Sigmoid colon (tissue), 7 donors: ENCODE results near the gene GANAB. TPM values are rescaled to one million over a fixed set of nuclear protein-coding genes. Genes with fewer than 3 reads are reported as not detected.
"Not testable (repeated sequence)": the region's sequence is repeated elsewhere in the genome, so short reads cannot be mapped to it uniquely, and the experiment has no call there.

Experiments
- DNase-seq: peaks from one replicate; pipeline ENCODE4 v3.0.0-alpha.2; 2019
- H3K27ac ChIP-seq, 4 donors: fragments of 200-600 bp; sonication (generic); one replicate each; pipeline ENCODE4 v1.5.1; 2016 to 2019; ENCODE audit warnings: mild to moderate bottlenecking in 1 of 4
- H3K27me3 ChIP-seq, 3 donors: fragments of 200-600 bp; sonication (generic); one replicate each; pipeline ENCODE4 v1.5.1; 2019; ENCODE audit warnings: mild to moderate bottlenecking in 1 of 3
- H3K36me3 ChIP-seq, 4 donors: fragments of 200-600 bp; sonication (generic); one replicate each; pipeline ENCODE4 v1.5.1; 2016 to 2019
- H3K4me1 ChIP-seq, 4 donors: fragments of 200-600 bp; sonication (generic); one replicate each; pipeline ENCODE4 v1.5.1; 2017 to 2019
- H3K4me3 ChIP-seq, 4 donors: fragments of 200-600 bp; sonication (generic); one replicate each; pipeline ENCODE4 v1.5.1; 2017 to 2019; ENCODE audit warnings: mild to moderate bottlenecking in 2 of 4, moderate library complexity in 1 of 4
- H3K9me3 ChIP-seq, 4 donors: fragments of 200-600 bp in 3 of 4; sonication (generic) in 3 of 4; one replicate each; pipeline versions ENCODE4 v1.5.1 to v1.6.1; 2013 to 2019
- CTCF ChIP-seq, 4 experiments: fragments of 450-650 bp in 3 of 4; fragments of 200-600 bp in 1 of 4; IDR thresholded peaks; one replicate each; pipeline ENCODE4 v1.5.1; 2016 to 2019; ENCODE audit warnings: antibody characterized with exemption in 4 of 4, mild to moderate bottlenecking in 3 of 4, moderate library complexity in 2 of 4
- EP300 ChIP-seq, 4 donors: sonication (generic); formaldehyde crosslinking; IDR thresholded peaks; one replicate each; pipeline ENCODE4 v1.6.1; 2017; ENCODE audit warnings: antibody characterized with exemption in 4 of 4
- POLR2A ChIP-seq, 2 donors: fragments of 450-650 bp; IDR thresholded peaks; one replicate each; pipeline ENCODE4 v1.6.1; 2016; ENCODE audit warnings: antibody characterized with exemption in 2 of 2, mild to moderate bottlenecking in 2 of 2, moderate library complexity in 2 of 2
- POLR2AphosphoS5 ChIP-seq, 4 donors: sonication (generic); formaldehyde crosslinking; IDR thresholded peaks; one replicate each; pipeline ENCODE4 v1.6.1; 2017; ENCODE audit warnings: antibody characterized with exemption in 4 of 4
- WGBS, 2 donors: extraction: QIAGEN DNeasy Blood & Tissue Kit; methylation state at CpG; one replicate each; pipeline ENCODE4 v1.1.7; 2013; 5-methylcytosine and 5-hydroxymethylcytosine counted together
- intact Hi-C: fragments of 100-400 bp; cut with DNase I; formaldehyde crosslinking; loops from one replicate; pipeline ENCODE4 v1.15.1; 2023
- polyA plus RNA-seq, 3 donors: library from polyadenylated mRNA; stranded (reverse); fragments of 200-250 nt; gene quantifications; one replicate each; pipeline ENCODE4 v1.2.3, GENCODE V29; 2013
- total RNA-seq, 4 donors: library from RNA; depleted of rRNA; stranded (reverse); fragments of >200 nt; gene quantifications; one replicate each; pipeline ENCODE4 v1.1.0, GENCODE V29; 2016
- donor health status: healthy with polysubstance abuse.
- donor health status: Bipolar disorder and iron deficiency.
- donor health status: healthy.

Gene GANAB
- total and polyA plus RNA-seq, 7 donors, result 12.6 to 163 (median 74.7) TPM

- DNase-seq, result no peak
- Histone ChIP-seq H3K9me3 (no peaks in the 10 kb centered on the region), H3K36me3 (peaks cover 21 to 56% (median 47%) of the 10 kb centered on the region in 4 donors), H3K27ac (peak overlapping the region; percentile 91 to 97 (median 97)), H3K27me3 (no peaks in the 10 kb centered on the region), H3K4me1 (peaks cover 0 to 33% (median 28%) of the 10 kb centered on the region in 4 donors), H3K4me3 (peak overlapping the region; percentile 57 to 83 (median 71))
- TF ChIP-seq CTCF (IDR thresholded peaks at IDR 0.05) (no peak), POLR2AphosphoS5 (IDR thresholded peaks at IDR 0.05) (no peak), POLR2A (IDR thresholded peaks at IDR 0.05) (no peak), EP300 (IDR thresholded peaks at IDR 0.05) (no peak)
- intact Hi-C loops, result no loop called here
- WGBS, 2 donors, result 15 to 16% methylated on average over 17 of the region's 17 CpGs
Observed at GRCh38 chr11:62592146-62592815, 54.1 kb downstream of the GANAB start.

GRCh38 chr11:62591448-62592145 is 54.8 kb downstream of the GANAB start, which contains the start of gene TUT1:
TUT1 (minus strand) TSS chr11:62591523; CDS start chr11:62591485, 38 bp downstream.
- H3K9me3 ChIP-seq, result no peaks in the 10 kb centered on the region
- DNase-seq, result peak; percentile 99
- peaks cover 16 to 56% (median 42%) of the 10 kb centered on the region in 4 donors for H3K36me3 ChIP-seq
- H3K27me3 ChIP-seq, result no peaks in the 10 kb centered on the region
- H3K27ac ChIP-seq, result peak within 1 kb of the TSS; percentile 91 to 97 (median 97)
- H3K4me3 ChIP-seq, result peak within 1 kb of the TSS; percentile 57 to 83 (median 71)
- intact Hi-C loops, result loop anchor here (2.0 kb wide), 1 partner anchor 17 kb away; no protein-coding TSS in a partner anchor
- 0% methylated on average over 58 of the region's 58 CpGs for WGBS, 2 donors
- H3K4me1 ChIP-seq, result peaks cover 0 to 33% (median 28%) of the 10 kb centered on the region in 4 donors
- TF ChIP-seq CTCF (IDR thresholded peaks at IDR 0.05) (no peak), POLR2AphosphoS5 (IDR thresholded peaks at IDR 0.05) (peak; percentile 94 to 98 (median 96)), EP300 (IDR thresholded peaks at IDR 0.05) (peak in 1 of 4 donors; percentile 61), POLR2A (IDR thresholded peaks at IDR 0.05) (peak; percentile 79 to 80)

DNA sequence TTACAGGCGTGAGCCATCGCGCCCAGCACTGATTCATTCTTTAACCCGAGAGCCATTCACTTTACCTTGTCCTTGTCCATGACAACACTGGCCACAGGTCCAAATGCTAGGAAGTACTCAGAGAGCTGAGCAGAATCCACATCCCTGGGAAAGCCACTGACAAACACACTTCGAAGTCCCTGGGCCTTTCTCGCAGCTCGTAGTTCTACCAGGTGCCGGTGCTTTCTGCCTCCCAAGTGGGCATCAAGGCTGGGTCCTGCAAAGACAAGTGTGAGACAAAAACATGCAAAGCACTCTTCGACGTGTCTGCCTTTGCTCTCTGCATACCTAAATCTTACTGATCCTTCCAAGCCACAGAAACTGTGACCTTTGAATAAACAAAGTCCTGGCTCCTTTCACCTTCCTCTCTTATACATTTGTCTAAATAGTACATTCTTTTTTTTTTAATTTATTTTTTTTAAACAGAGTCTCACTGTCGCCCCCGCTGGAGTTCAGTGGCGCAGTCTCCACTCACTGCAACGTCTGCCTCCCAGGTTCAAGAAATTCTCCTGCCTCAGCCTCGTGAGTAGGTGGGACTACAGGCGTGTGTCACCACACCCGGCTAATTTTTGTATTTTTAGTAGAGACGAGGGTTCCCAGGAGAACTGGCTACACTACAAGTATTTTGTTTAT is 57.3 kb downstream of the GANAB start:
- Histone ChIP-seq H3K36me3 (peaks cover 0 to 55% (median 25%) of the 10 kb centered on the region in 4 donors), H3K27ac (no peak overlapping the region), H3K4me3 (no peak overlapping the region), H3K27me3 (no peaks in the 10 kb centered on the region), H3K9me3 (no peaks in the 10 kb centered on the region), H3K4me1 (peaks cover 0 to 33% (median 28%) of the 10 kb centered on the region in 4 donors)
- WGBS, 2 donors, result 68% methylated on average over 18 of the region's 18 CpGs
- no peak for DNase-seq
- TF ChIP-seq POLR2A (IDR thresholded peaks at IDR 0.05), result no peak
- TF ChIP-seq CTCF (IDR thresholded peaks at IDR 0.05), result no peak
- TF ChIP-seq POLR2AphosphoS5 (IDR thresholded peaks at IDR 0.05), result no peak
- TF ChIP-seq EP300 (IDR thresholded peaks at IDR 0.05), result no peak
- intact Hi-C loops, result no loop called here

- WGBS, 2 donors, result 85 to 95% methylated on average over 7 of the region's 7 CpGs
- H3K27me3 ChIP-seq, DNase-seq, H3K4me3 ChIP-seq, H3K9me3 ChIP-seq, H3K27ac ChIP-seq, intact Hi-C loops: not testable (repeated sequence)
- Histone ChIP-seq H3K4me1 (peaks cover 0 to 15% (median 5%) of the 10 kb centered on the region in 4 donors), H3K36me3 (peaks cover 0 to 77% (median 30%) of the 10 kb centered on the region in 4 donors)
Observed at GRCh38 chr11:62585356-62585755, 61.1 kb downstream of the GANAB start.

DNA sequence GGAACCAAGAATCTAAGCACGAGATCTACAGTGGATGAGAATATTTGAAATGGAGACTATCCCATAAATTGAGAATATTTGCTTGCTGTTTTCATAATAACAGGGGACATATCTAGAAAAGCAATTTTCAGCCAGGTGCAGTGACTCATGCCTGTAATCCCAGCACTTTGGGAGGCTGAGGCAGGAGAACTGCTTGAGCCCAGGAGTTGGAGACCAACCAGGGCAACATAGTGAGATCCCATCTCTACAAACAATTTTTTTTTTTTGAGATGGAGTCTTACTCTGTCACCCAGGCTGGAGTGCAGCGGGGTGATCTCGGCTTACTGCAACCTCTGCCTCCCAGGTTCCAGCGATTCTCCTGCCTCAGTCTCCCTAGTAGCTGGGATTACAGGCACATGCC is 64.7 kb downstream of the GANAB start:
- H3K27ac ChIP-seq, H3K27me3 ChIP-seq, intact Hi-C loops, H3K4me1 ChIP-seq, H3K4me3 ChIP-seq, DNase-seq, H3K9me3 ChIP-seq: not testable (repeated sequence)
- 97% methylated on average over 4 of the region's 4 CpGs for WGBS, 2 donors
- H3K36me3 ChIP-seq, result peaks cover 0 to 88% (median 22%) of the 10 kb centered on the region in 4 donors
